Astrocyte (in vitro differentiated cells and primary cell): Measurements from ENCODE around the gene MCF2L2. TPM values are rescaled to one million over a fixed set of nuclear protein-coding genes. Genes with fewer than 3 reads are reported as not detected.

Experiments
- DNase-seq: peaks from one replicate; pipeline ENCODE4 v3.0.0-alpha.2; 2010; ENCODE audit warnings: low read depth
- FAIRE-seq: peaks from 2 replicates; lab custom pipeline; 2011; peaks lifted over from hg19 to GRCh38; lab: Jason Lieb, UNC
- H2AFZ ChIP-seq: 2 replicates; pipeline ENCODE4 v1.6.0; 2012; ENCODE audit warnings: low read depth, low read length, inconsistent platforms
- H3K27ac ChIP-seq: 2 replicates; pipeline ENCODE4 v1.5.1; 2011; ENCODE audit warnings: low read depth, low read length, inconsistent platforms
- H3K27me3 ChIP-seq: 2 replicates; pipeline ENCODE4 v1.6.0; 2011; ENCODE audit warnings: low read length, inconsistent platforms; ENCODE audit not compliant: insufficient read depth
- H3K36me3 ChIP-seq: 2 replicates; pipeline ENCODE4 v1.5.1; 2011; ENCODE audit warnings: low read length, inconsistent platforms; ENCODE audit not compliant: insufficient read depth
- H3K4me1 ChIP-seq: 2 replicates; pipeline ENCODE4 v1.5.1; 2011; ENCODE audit warnings: low read length, inconsistent platforms; ENCODE audit not compliant: insufficient read depth
- H3K4me2 ChIP-seq: 2 replicates; pipeline ENCODE4 v1.6.0; 2012; ENCODE audit warnings: low read length, inconsistent platforms
- H3K4me3 ChIP-seq: 2 replicates; pipeline ENCODE4 v1.5.1; 2011; ENCODE audit warnings: low read depth, mild to moderate bottlenecking, low read length, inconsistent platforms; ENCODE audit not compliant: insufficient read depth
- H3K79me2 ChIP-seq: 2 replicates; pipeline ENCODE4 v1.6.0; 2012; ENCODE audit warnings: mild to moderate bottlenecking, low read length, inconsistent platforms; ENCODE audit not compliant: insufficient read depth
- H3K9ac ChIP-seq: 2 replicates; pipeline ENCODE4 v1.6.0; 2012; ENCODE audit warnings: mild to moderate bottlenecking, low read length, inconsistent platforms
- H3K9me3 ChIP-seq: 2 replicates; pipeline ENCODE4 v1.5.1; 2012; ENCODE audit warnings: low read depth, mild to moderate bottlenecking, low read length, inconsistent platforms; ENCODE audit not compliant: insufficient read depth
- H4K20me1 ChIP-seq: 2 replicates; pipeline ENCODE4 v1.6.0; 2012; ENCODE audit warnings: low read length, inconsistent platforms; ENCODE audit not compliant: insufficient read depth
- H3K27ac Mint-ChIP-seq: one replicate; pipeline ENCODE4 v1.8.0; 2021; ENCODE audit warnings: mild to moderate bottlenecking, mixed read lengths; ENCODE audit not compliant: unreplicated experiment
- H3K27me3 Mint-ChIP-seq: one replicate; pipeline ENCODE4 v1.8.0; 2021; ENCODE audit warnings: low read depth, mixed read lengths; ENCODE audit not compliant: unreplicated experiment
- H3K36me3 Mint-ChIP-seq: one replicate; pipeline ENCODE4 v1.8.0; 2021; ENCODE audit warnings: low read depth, mixed read lengths; ENCODE audit not compliant: unreplicated experiment
- H3K4me1 Mint-ChIP-seq: one replicate; pipeline ENCODE4 v1.8.0; 2021; ENCODE audit warnings: low read depth, mixed read lengths; ENCODE audit not compliant: unreplicated experiment
- H3K4me3 Mint-ChIP-seq: one replicate; pipeline ENCODE4 v1.8.0; 2021; ENCODE audit warnings: mild to moderate bottlenecking, moderate library complexity, mixed read lengths; ENCODE audit not compliant: unreplicated experiment
- H3K9me3 Mint-ChIP-seq: one replicate; pipeline ENCODE4 v1.8.0; 2021; ENCODE audit warnings: mild to moderate bottlenecking, mixed read lengths; ENCODE audit not compliant: unreplicated experiment
- CTCF ChIP-seq: IDR thresholded peaks from 2 replicates; pipeline ENCODE4 v1.5.1; 2011; ENCODE audit warnings: low read depth, mild to moderate bottlenecking, inconsistent platforms, low read length, moderate library complexity; ENCODE audit not compliant: insufficient read depth
- EZH2 ChIP-seq: IDR thresholded peaks from 2 replicates; pipeline ENCODE4 v1.6.1; 2012; ENCODE audit warnings: mild to moderate bottlenecking, low read length, inconsistent platforms; ENCODE audit not compliant: insufficient read depth
- total RNA-seq: library from RNA; stranded (reverse); gene quantifications from 2 replicates; pipeline ENCODE4 v1.2.1, GENCODE V29; 2021

Gene MCF2L2
- total RNA-seq, 1 donor from 2014 or later = 0.89 TPM

- no peak overlapping the region for H3K27ac Mint-ChIP-seq
- Histone ChIP-seq H4K20me1 (no peaks in the 10 kb centered on the region), H3K9ac (no peak overlapping the region), H3K27ac (no peak overlapping the region), H3K36me3 (no peaks in the 10 kb centered on the region), H3K9me3 (no peaks in the 10 kb centered on the region), H3K27me3 (peaks cover 5% of the 10 kb centered on the region), H2AFZ (no peak overlapping the region), H3K79me2 (no peaks in the 10 kb centered on the region), H3K4me1 (no peaks in the 10 kb centered on the region), H3K4me3 (no peak overlapping the region), H3K4me2 (no peak overlapping the region)
- H3K9me3 Mint-ChIP-seq = no peaks in the 10 kb centered on the region
- no peaks in the 10 kb centered on the region for H3K27me3 Mint-ChIP-seq
- H3K36me3 Mint-ChIP-seq = no peaks in the 10 kb centered on the region
- DNase-seq (no peak), FAIRE-seq (no peak)
- H3K4me3 Mint-ChIP-seq = no peak overlapping the region
- no peaks in the 10 kb centered on the region for H3K4me1 Mint-ChIP-seq
- TF ChIP-seq CTCF = no peak
- no peak for TF ChIP-seq EZH2
Measured at GRCh38 chr3:183213415-183214276, 214.8 kb downstream of the MCF2L2 start.

- no peak for FAIRE-seq
- H3K9me3 ChIP-seq = no peaks in the 10 kb centered on the region
- H3K27ac ChIP-seq = no peak overlapping the region
- Mint-ChIP-seq H3K9me3 (no peaks in the 10 kb centered on the region), H3K4me3 (no peak overlapping the region), H3K36me3 (no peaks in the 10 kb centered on the region), H3K4me1 (no peaks in the 10 kb centered on the region), H3K27ac (no peak overlapping the region), H3K27me3 (no peaks in the 10 kb centered on the region)
- no peaks in the 10 kb centered on the region for H3K36me3 ChIP-seq
- no peak for DNase-seq
- no peaks in the 10 kb centered on the region for H3K79me2 ChIP-seq
- H3K4me1 ChIP-seq = no peaks in the 10 kb centered on the region
- H3K9ac ChIP-seq = no peak overlapping the region
- H3K4me2 ChIP-seq = no peak overlapping the region
- H3K4me3 ChIP-seq = no peak overlapping the region
- H4K20me1 ChIP-seq = no peaks in the 10 kb centered on the region
- TF ChIP-seq CTCF (no peak), EZH2 (no peak)
- peaks cover 3% of the 10 kb centered on the region for H3K27me3 ChIP-seq
- H2AFZ ChIP-seq = no peak overlapping the region
Measured at GRCh38 chr3:183212565-183212964, 215.9 kb downstream of the MCF2L2 start.

GRCh38 chr3:183212096-183212495 lies 216.3 kb downstream of the MCF2L2 start:
- H3K27me3 Mint-ChIP-seq = no peaks in the 10 kb centered on the region
- H3K4me1 Mint-ChIP-seq = no peaks in the 10 kb centered on the region
- H3K27ac ChIP-seq = no peak overlapping the region
- H3K36me3 ChIP-seq = no peaks in the 10 kb centered on the region
- no peak overlapping the region for H3K27ac Mint-ChIP-seq
- H3K27me3 ChIP-seq = peaks cover 3% of the 10 kb centered on the region
- no peak for DNase-seq
- H3K79me2 ChIP-seq = no peaks in the 10 kb centered on the region
- no peak overlapping the region for H3K4me3 Mint-ChIP-seq
- H3K9me3 ChIP-seq = no peaks in the 10 kb centered on the region
- TF ChIP-seq EZH2 = no peak
- no peak for TF ChIP-seq CTCF
- no peaks in the 10 kb centered on the region for H3K4me1 ChIP-seq
- no peak overlapping the region for H3K4me2 ChIP-seq
- no peak for FAIRE-seq
- H3K9me3 Mint-ChIP-seq = no peaks in the 10 kb centered on the region
- no peak overlapping the region for H3K4me3 ChIP-seq
- no peak overlapping the region for H3K9ac ChIP-seq
- H4K20me1 ChIP-seq = no peaks in the 10 kb centered on the region
- no peaks in the 10 kb centered on the region for H3K36me3 Mint-ChIP-seq
- no peak overlapping the region for H2AFZ ChIP-seq
